Naive thymus-derived CD4-positive, alpha-beta T cell (primary cell): ENCODE measurements around the gene OR14A16. TPM values are rescaled to one million over a fixed set of nuclear protein-coding genes. Genes with fewer than 3 reads are reported as not detected.
A peak's percentile ranks its signal among the peaks of the same experiment; 100 is the strongest.

Source experiments
- ATAC-seq: fragments of 150-1000 bp; cut with Tn5 transposase; 2 replicates; pipeline ENCODE4 v1.10.0; 2021; ENCODE audit warnings: mild to moderate bottlenecking, moderate library complexity
- CTCF ChIA-PET: fragments of 350-600 bp; sonication (Branson Sonifier 250); formaldehyde crosslinking; loops from one replicate; lab custom pipeline; 2021; ENCODE audit warnings: antibody characterized with exemption; lab: Charles Lee
- POLR2A ChIA-PET: fragments of 350-600 bp; sonication (Branson Sonifier 250); formaldehyde crosslinking; loops from one replicate; lab custom pipeline; 2021; ENCODE audit warnings: antibody characterized with exemption, inconsistent platforms; lab: Charles Lee
- DNase-seq, 9 donors: peaks; one replicate each; pipeline versions ENCODE4 v3.0.0 to v3.0.0-alpha.2; 2020 to 2022; ENCODE audit warnings: mixed read lengths in 1 of 9
- H3K27ac ChIP-seq: one replicate; pipeline ENCODE4 v1.7.0; 2013; ENCODE audit warnings: mild to moderate bottlenecking, low read depth, low read length, moderate library complexity
- H3K27me3 ChIP-seq, 2 donors: one replicate each; pipeline ENCODE4 v1.7.0; 2013; ENCODE audit warnings: low read length in 2 of 2, mild to moderate bottlenecking in 2 of 2, moderate library complexity in 2 of 2; ENCODE audit not compliant: control insufficient read depth in 2 of 2, insufficient read depth in 2 of 2
- H3K36me3 ChIP-seq, 3 experiments: 1 replicate in 2 of 3; 2 replicates in 1 of 3; pipeline ENCODE4 v1.7.0; 2013; ENCODE audit warnings: low read length in 3 of 3, mild to moderate bottlenecking in 3 of 3, moderate library complexity in 1 of 3; ENCODE audit not compliant: insufficient read depth in 3 of 3, control insufficient read depth in 2 of 3
- H3K4me1 ChIP-seq, 2 donors: one replicate each; pipeline ENCODE4 v1.7.0; 2013; ENCODE audit warnings: low read length in 2 of 2, mild to moderate bottlenecking in 2 of 2, moderate library complexity in 1 of 2; ENCODE audit not compliant: control insufficient read depth in 2 of 2, insufficient read depth in 2 of 2
- H3K4me3 ChIP-seq: 2 replicates; pipeline ENCODE4 v1.7.0; 2013; ENCODE audit warnings: mild to moderate bottlenecking, low read length
- H3K9me3 ChIP-seq, 3 experiments: 1 replicate in 2 of 3; 2 replicates in 1 of 3; pipeline ENCODE4 v1.7.0; 2013; ENCODE audit warnings: low read length in 3 of 3; ENCODE audit not compliant: control insufficient read depth in 2 of 3
- H3K27ac Mint-ChIP-seq, 9 donors: one replicate each; pipeline ENCODE4 v1.8.0; 2020 to 2022; ENCODE audit warnings: mixed read lengths in 9 of 9, mild to moderate bottlenecking in 8 of 9, moderate library complexity in 5 of 9, inconsistent platforms in 2 of 9
- H3K27me3 Mint-ChIP-seq, 5 donors: one replicate each; pipeline ENCODE4 v1.8.0; 2021 to 2022; ENCODE audit warnings: mixed read lengths in 5 of 5, mild to moderate bottlenecking in 1 of 5
- H3K36me3 Mint-ChIP-seq, 5 donors: one replicate each; pipeline ENCODE4 v1.8.0; 2020 to 2022; ENCODE audit warnings: mixed read lengths in 5 of 5, mild to moderate bottlenecking in 3 of 5, inconsistent platforms in 1 of 5
- H3K4me1 Mint-ChIP-seq, 7 donors: one replicate each; pipeline ENCODE4 v1.8.0; 2020 to 2022; ENCODE audit warnings: mixed read lengths in 7 of 7, mild to moderate bottlenecking in 3 of 7, inconsistent platforms in 1 of 7
- H3K4me3 Mint-ChIP-seq, 10 donors: one replicate each; pipeline ENCODE4 v1.8.0; 2020 to 2022; ENCODE audit warnings: mild to moderate bottlenecking in 10 of 10, mixed read lengths in 10 of 10, moderate library complexity in 6 of 10, inconsistent platforms in 2 of 10
- H3K9me3 Mint-ChIP-seq, 11 donors: one replicate each; pipeline ENCODE4 v1.8.0; 2020 to 2022; ENCODE audit warnings: mixed read lengths in 11 of 11, mild to moderate bottlenecking in 4 of 11, inconsistent platforms in 1 of 11, moderate library complexity in 1 of 11
- intact Hi-C, 2 donors: fragments of 100-400 bp; cut with micrococcal nuclease; formaldehyde crosslinking; loops; one replicate each; pipeline ENCODE4 v1.15.1; 2023
- polyA plus RNA-seq, 2 donors: library from polyadenylated mRNA; unstranded; fragments of 300-500 nt; fragmentation: Illumina TruSeq; gene quantifications; one replicate each; pipeline ENCODE4 v1.2.3, GENCODE V29; 2021
- total RNA-seq, 6 experiments: library from RNA in 5 of 6; stranded (reverse) in 5 of 6; gene quantifications; 1 replicate in 5 of 6; 2 replicates in 1 of 6; pipeline ENCODE4 v1.2.3 and lab custom pipeline; 2021 to 2026

Gene OR14A16
- total and polyA plus RNA-seq, 7 experiments from 2014 or later, result not detected

DNA sequence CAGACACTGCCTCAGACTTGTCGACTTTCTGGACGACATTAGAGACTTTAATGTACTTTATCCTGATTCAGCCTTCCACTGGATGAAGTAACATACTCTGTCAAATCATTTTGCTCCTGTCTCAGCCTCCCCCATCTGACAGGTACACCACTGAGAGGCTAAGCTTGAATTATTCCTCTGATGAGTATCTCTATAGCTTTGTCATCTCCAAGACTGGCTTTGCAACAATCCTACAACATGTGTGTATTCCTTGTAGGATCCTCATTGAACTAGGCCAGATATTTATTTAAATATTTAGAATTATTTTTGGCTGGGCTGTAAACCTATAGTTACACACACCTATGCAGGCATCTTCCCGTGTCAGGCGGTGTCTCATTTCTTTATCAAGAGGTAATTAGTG, 32.0 kb upstream of the OR14A16 start:
- H3K4me3 ChIP-seq, result no peak overlapping the region
- H3K27ac Mint-ChIP-seq, result no peak overlapping the region
- peak overlapping the region in 9 of 10 donors; percentile 36 to 83 (median 60) for H3K4me3 Mint-ChIP-seq
- H3K4me1 Mint-ChIP-seq, result peaks cover 6 to 17% (median 12%) of the 10 kb centered on the region in 7 donors
- peaks cover 0 to 6% of the 10 kb centered on the region in 2 donors for H3K27me3 ChIP-seq
- DNase-seq, result no peak
- H3K4me1 ChIP-seq, result no peaks in the 10 kb centered on the region
- no peak overlapping the region for H3K27ac ChIP-seq
- H3K9me3 Mint-ChIP-seq, result peaks cover 0 to 9% (median 0%) of the 10 kb centered on the region in 11 donors
- CTCF ChIA-PET, result no interaction called here
- no peak for ATAC-seq
- H3K36me3 ChIP-seq, result no peaks in the 10 kb centered on the region
- no peaks in the 10 kb centered on the region for H3K9me3 ChIP-seq
- H3K36me3 Mint-ChIP-seq, result no peaks in the 10 kb centered on the region
- intact Hi-C loops, result loop anchor here in 1 of 2 donors (5.0 kb wide), 1 partner anchor 51 kb away; no protein-coding TSS in a partner anchor
- POLR2A ChIA-PET, result no interaction called here
- H3K27me3 Mint-ChIP-seq, result peaks cover 41 to 79% (median 63%) of the 10 kb centered on the region in 5 donors

DNA sequence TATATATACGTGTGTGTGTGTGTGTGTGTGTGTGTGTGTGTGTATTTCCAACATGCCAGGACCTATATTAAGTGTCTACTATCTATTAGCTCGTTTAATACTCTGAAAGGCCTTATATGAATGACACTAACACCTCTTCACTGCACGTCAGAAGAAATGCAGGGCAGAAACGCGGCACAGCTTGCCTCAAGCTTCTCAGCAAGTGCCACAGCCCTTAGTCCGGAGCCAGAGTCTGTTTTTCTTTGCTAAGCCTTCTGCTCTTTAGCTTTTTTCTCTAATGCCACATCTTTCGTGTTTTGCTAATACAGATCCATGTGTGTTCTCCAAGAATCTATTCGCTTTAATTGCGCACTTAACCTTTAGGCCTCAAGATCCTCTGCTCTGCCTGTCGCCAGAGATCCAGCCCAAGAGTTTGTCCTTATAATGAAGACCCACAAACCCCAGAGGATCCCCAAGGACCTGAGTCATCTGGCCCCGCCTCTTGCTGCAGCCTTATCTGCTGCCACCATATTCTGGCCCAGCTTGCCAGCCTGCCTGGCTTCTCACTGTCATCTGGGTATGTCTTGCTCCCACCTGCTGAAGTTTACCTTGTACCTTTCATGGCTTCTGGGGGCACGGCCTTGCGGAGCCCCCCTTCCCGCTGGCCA, 31.1 kb upstream of the OR14A16 start:
- no peak overlapping the region for H3K27ac ChIP-seq
- no peaks in the 10 kb centered on the region for H3K36me3 ChIP-seq
- no peaks in the 10 kb centered on the region for H3K9me3 ChIP-seq
- POLR2A ChIA-PET, result no interaction called here
- CTCF ChIA-PET, result no interaction called here
- H3K4me1 ChIP-seq, result no peaks in the 10 kb centered on the region
- H3K27me3 Mint-ChIP-seq, result peaks cover 35 to 72% (median 58%) of the 10 kb centered on the region in 5 donors
- H3K4me1 Mint-ChIP-seq, result peaks cover 6 to 17% (median 12%) of the 10 kb centered on the region in 7 donors
- no peak overlapping the region for H3K4me3 Mint-ChIP-seq
- no peak overlapping the region for H3K27ac Mint-ChIP-seq
- H3K9me3 Mint-ChIP-seq, result peaks cover 0 to 10% (median 0%) of the 10 kb centered on the region in 11 donors
- DNase-seq, result no peak
- ATAC-seq, result no peak
- H3K27me3 ChIP-seq, result peaks cover 0 to 6% of the 10 kb centered on the region in 2 donors
- no peaks in the 10 kb centered on the region for H3K36me3 Mint-ChIP-seq
- intact Hi-C loops, result loop anchor here in 1 of 2 donors (5.0 kb wide), 1 partner anchor 52 kb away; no protein-coding TSS in a partner anchor
- no peak overlapping the region for H3K4me3 ChIP-seq

DNA sequence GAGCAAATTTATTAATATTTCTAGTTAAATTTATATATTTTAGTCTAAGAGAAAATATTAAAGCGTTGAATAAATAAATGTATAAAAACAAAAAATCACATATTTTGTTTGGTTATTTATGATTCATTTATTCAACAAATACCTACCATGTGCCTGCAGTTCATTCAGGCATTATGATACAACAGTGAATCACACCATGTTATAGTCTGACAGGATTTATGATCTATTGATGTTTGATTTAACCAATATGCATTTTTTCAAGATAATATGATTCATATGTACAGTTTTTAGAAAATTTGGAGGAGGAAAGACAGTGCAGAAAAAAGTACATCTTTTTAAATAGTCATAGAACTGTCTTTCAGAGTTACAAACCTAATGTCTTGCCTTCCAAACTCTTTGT, 25.7 kb upstream of the OR14A16 start:
- CTCF ChIA-PET, result no interaction called here
- Histone ChIP-seq H3K4me1 (no peaks in the 10 kb centered on the region), H3K4me3 (no peak overlapping the region), H3K27me3 (no peaks in the 10 kb centered on the region), H3K36me3 (no peaks in the 10 kb centered on the region), H3K27ac (no peak overlapping the region), H3K9me3 (no peaks in the 10 kb centered on the region)
- Mint-ChIP-seq H3K4me1 (peaks cover 0 to 3% (median 0%) of the 10 kb centered on the region in 7 donors), H3K27me3 (peaks cover 0 to 29% (median 21%) of the 10 kb centered on the region in 5 donors), H3K4me3 (no peak overlapping the region), H3K9me3 (peaks cover 0 to 10% (median 0%) of the 10 kb centered on the region in 11 donors), H3K27ac (no peak overlapping the region), H3K36me3 (no peaks in the 10 kb centered on the region)
- DNase-seq (no peak), ATAC-seq (no peak)
- POLR2A ChIA-PET, result no interaction called here
- intact Hi-C loops, result no loop called here

DNA sequence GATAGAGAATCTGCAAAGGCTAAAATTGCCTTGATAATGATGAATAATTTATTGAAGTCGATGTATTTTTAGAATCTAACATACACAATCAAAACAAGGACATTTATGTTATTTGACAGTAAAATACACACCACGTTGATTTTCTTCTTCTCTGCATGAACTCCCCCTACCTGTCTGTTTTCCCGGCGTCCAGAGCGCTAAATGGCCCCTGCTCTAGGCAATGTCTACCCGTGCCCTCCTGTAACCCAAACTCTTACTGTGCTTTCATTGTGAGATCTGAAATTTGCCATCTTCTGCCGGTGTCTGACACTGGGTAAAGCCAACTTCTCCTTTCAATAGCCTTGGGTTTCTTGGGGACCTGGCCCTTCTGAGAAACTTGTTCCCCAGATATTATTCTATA, 24.4 kb upstream of the OR14A16 start:
- ChIA-PET POLR2A (no interaction called here), CTCF (no interaction called here)
- Histone ChIP-seq H3K27me3 (no peaks in the 10 kb centered on the region), H3K27ac (no peak overlapping the region), H3K36me3 (no peaks in the 10 kb centered on the region), H3K4me1 (no peaks in the 10 kb centered on the region), H3K4me3 (no peak overlapping the region), H3K9me3 (no peaks in the 10 kb centered on the region)
- Mint-ChIP-seq H3K27ac (no peak overlapping the region), H3K9me3 (peaks cover 0 to 10% (median 0%) of the 10 kb centered on the region in 11 donors), H3K27me3 (peaks cover 0 to 22% (median 15%) of the 10 kb centered on the region in 5 donors), H3K4me3 (no peak overlapping the region), H3K4me1 (peaks cover 0 to 3% (median 0%) of the 10 kb centered on the region in 7 donors), H3K36me3 (no peaks in the 10 kb centered on the region)
- DNase-seq, result no peak
- intact Hi-C loops, result no loop called here
- ATAC-seq, result no peak

DNA sequence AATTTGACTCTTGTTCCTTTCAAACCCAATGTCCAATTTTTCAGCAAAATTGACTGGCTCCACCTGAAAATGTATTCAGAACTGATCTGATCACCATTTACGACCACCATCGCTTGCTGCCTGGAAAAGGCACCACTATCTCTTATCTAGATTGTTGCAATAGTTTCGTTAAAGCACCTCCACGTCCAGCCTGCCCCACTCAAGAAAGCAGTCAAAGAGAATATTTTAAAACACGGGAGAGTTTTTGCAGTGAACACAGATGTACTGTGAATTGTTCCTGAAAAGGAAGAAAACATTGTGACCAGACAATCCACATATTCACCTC, 21.7 kb upstream of the OR14A16 start:
- ATAC-seq, result no peak
- Mint-ChIP-seq H3K4me3 (no peak overlapping the region), H3K27ac (no peak overlapping the region), H3K9me3 (peaks cover 0 to 1% (median 0%) of the 10 kb centered on the region in 11 donors), H3K36me3 (no peaks in the 10 kb centered on the region), H3K27me3 (no peaks in the 10 kb centered on the region), H3K4me1 (peaks cover 0 to 4% (median 0%) of the 10 kb centered on the region in 7 donors)
- POLR2A ChIA-PET, result no interaction called here
- CTCF ChIA-PET, result no interaction called here
- no peaks in the 10 kb centered on the region for H3K4me1 ChIP-seq
- H3K27ac ChIP-seq, result no peak overlapping the region
- H3K36me3 ChIP-seq, result no peaks in the 10 kb centered on the region
- intact Hi-C loops, result no loop called here
- no peak overlapping the region for H3K4me3 ChIP-seq
- H3K9me3 ChIP-seq, result no peaks in the 10 kb centered on the region
- no peaks in the 10 kb centered on the region for H3K27me3 ChIP-seq
- DNase-seq, result no peak

DNA sequence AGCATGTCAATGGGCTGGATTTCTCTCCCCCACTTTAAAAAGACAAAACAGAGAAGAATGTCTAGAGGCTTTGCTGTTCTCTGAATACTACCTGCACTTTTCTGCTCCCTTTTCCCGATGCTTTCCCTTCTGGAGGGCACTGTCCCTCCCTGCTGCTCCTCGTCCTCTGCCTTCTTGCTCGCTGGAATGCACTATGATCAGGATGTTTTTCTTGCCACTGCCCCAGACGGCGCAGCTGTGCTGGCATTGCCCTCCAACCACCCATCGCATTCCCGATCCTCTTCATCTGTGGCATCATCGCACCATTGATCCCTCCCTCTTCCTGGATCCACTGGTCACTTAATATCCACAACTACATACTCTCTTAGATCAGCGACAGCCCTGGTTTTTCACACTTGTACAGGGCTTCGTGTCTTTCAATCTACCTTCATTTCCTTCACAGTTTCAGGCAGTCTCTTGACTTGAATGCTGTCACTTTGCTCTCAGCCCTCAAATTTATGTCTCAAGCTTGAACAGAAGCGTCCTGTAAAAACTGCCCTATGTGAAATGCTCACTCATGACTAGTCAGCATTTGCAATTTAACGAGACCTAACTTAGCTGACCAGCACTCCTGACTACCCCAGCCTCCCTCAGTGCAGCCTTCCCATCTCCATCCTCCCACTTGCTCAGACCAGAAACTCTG, 21.2 kb upstream of the OR14A16 start:
- no peak overlapping the region for H3K4me3 ChIP-seq
- no peaks in the 10 kb centered on the region for H3K27me3 Mint-ChIP-seq
- H3K27ac ChIP-seq, result no peak overlapping the region
- no peak overlapping the region for H3K4me3 Mint-ChIP-seq
- CTCF ChIA-PET, result no interaction called here
- DNase-seq (no peak), ATAC-seq (no peak)
- H3K27ac Mint-ChIP-seq, result no peak overlapping the region
- peaks cover 0 to 1% (median 0%) of the 10 kb centered on the region in 11 donors for H3K9me3 Mint-ChIP-seq
- no peaks in the 10 kb centered on the region for H3K36me3 ChIP-seq
- H3K4me1 ChIP-seq, result no peaks in the 10 kb centered on the region
- POLR2A ChIA-PET, result no interaction called here
- H3K4me1 Mint-ChIP-seq, result peaks cover 0 to 4% (median 0%) of the 10 kb centered on the region in 7 donors
- intact Hi-C loops, result no loop called here
- no peaks in the 10 kb centered on the region for H3K9me3 ChIP-seq
- no peaks in the 10 kb centered on the region for H3K36me3 Mint-ChIP-seq
- no peaks in the 10 kb centered on the region for H3K27me3 ChIP-seq
